Mesendoderm (in vitro differentiated cells): ENCODE results near the gene KCNB1.

ENCODE experiments used
- DNase-seq: peaks from one replicate; pipeline ENCODE4 v3.0.0; 2013
- H2AK5ac ChIP-seq: 2 replicates; pipeline ENCODE4 v1.6.1; 2013; ENCODE audit warnings: low read length, inconsistent platforms
- H2BK120ac ChIP-seq: 2 replicates; pipeline ENCODE4 v1.6.1; 2013; ENCODE audit warnings: low read depth, mild to moderate bottlenecking, low read length, moderate library complexity, mixed read lengths
- H2BK15ac ChIP-seq: replicated peaks from 2 replicates; pipeline ENCODE4 v1.6.1; 2013; ENCODE audit warnings: low read depth, mild to moderate bottlenecking, moderate library complexity
- H2BK5ac ChIP-seq: 2 replicates; pipeline ENCODE4 v1.6.1; 2013; ENCODE audit warnings: low read length, inconsistent platforms
- H3K18ac ChIP-seq: 2 replicates; pipeline ENCODE4 v1.6.1; 2013; ENCODE audit warnings: mild to moderate bottlenecking, low read length, mixed read lengths
- H3K23ac ChIP-seq: one replicate; pipeline ENCODE4 v1.6.1; 2013; ENCODE audit warnings: low read length
- H3K27ac ChIP-seq: 2 replicates; pipeline ENCODE4 v1.5.1; 2013; ENCODE audit warnings: low read depth, mild to moderate bottlenecking, inconsistent platforms, low read length, moderate library complexity
- H3K27me3 ChIP-seq: 2 replicates; pipeline ENCODE4 v1.6.1; 2013; ENCODE audit warnings: low read length, control low read depth, mild to moderate bottlenecking, inconsistent platforms; ENCODE audit not compliant: insufficient read depth, poor library complexity
- H3K36me3 ChIP-seq: 2 replicates; pipeline ENCODE4 v1.6.1; 2013; ENCODE audit warnings: low read length, inconsistent platforms; ENCODE audit not compliant: control insufficient read depth, insufficient read depth
- H3K4ac ChIP-seq: one replicate; pipeline ENCODE4 v1.6.1; 2013; ENCODE audit warnings: low read depth, mild to moderate bottlenecking, low read length, moderate library complexity
- H3K4me1 ChIP-seq: 2 replicates; pipeline ENCODE4 v1.6.1; 2013; ENCODE audit warnings: low read depth, low read length, inconsistent platforms; ENCODE audit not compliant: control insufficient read depth
- H3K4me2 ChIP-seq: 2 replicates; pipeline ENCODE4 v1.6.1; 2013; ENCODE audit warnings: low read length
- H3K4me3 ChIP-seq: 2 replicates; pipeline ENCODE4 v1.5.1; 2013; ENCODE audit warnings: mild to moderate bottlenecking, low read length
- H3K56ac ChIP-seq: one replicate; pipeline ENCODE4 v1.6.1; 2013; ENCODE audit warnings: low read length
- H3K79me1 ChIP-seq: 2 replicates; pipeline ENCODE4 v1.6.1; 2013; ENCODE audit warnings: low read length, inconsistent platforms
- H3K79me2 ChIP-seq: 2 replicates; pipeline ENCODE4 v1.6.1; 2013; ENCODE audit warnings: mild to moderate bottlenecking, low read length; ENCODE audit not compliant: control insufficient read depth, insufficient read depth
- H3K9ac ChIP-seq: 2 replicates; pipeline ENCODE4 v1.6.1; 2013; ENCODE audit warnings: low read length, inconsistent platforms
- H4K5ac ChIP-seq: one replicate; pipeline ENCODE4 v1.6.1; 2013; ENCODE audit warnings: low read length
- H4K8ac ChIP-seq: one replicate; pipeline ENCODE4 v1.6.1; 2013; ENCODE audit warnings: low read depth, mild to moderate bottlenecking, control low read depth, low read length, moderate library complexity
- WGBS: extraction: QIAGEN DNeasy Blood & Tissue Kit; methylation state at CpG from one replicate; pipeline ENCODE4 v1.1.7; 2013; ENCODE audit warnings: low lambda C conversion rate, missing lambda C conversion rate; ENCODE audit not compliant: insufficient coverage; ENCODE audit errors: extremely low coverage; 5-methylcytosine and 5-hydroxymethylcytosine counted together

The KCNB1 gene

GRCh38 chr20:49406666-49407065 is 75.8 kb downstream of the KCNB1 start:
- no CpG with 5 or more reads among the region's 9 CpGs for WGBS
- H4K5ac ChIP-seq = no peak overlapping the region
- no peak overlapping the region for H4K8ac ChIP-seq
- H3K27ac ChIP-seq = no peak overlapping the region
- no peaks in the 10 kb centered on the region for H3K79me1 ChIP-seq
- H3K4me3 ChIP-seq = no peak overlapping the region
- H2AK5ac ChIP-seq = no peak overlapping the region
- no peak overlapping the region for H3K4me2 ChIP-seq
- no peak overlapping the region for H2BK120ac ChIP-seq
- no peak overlapping the region for H3K9ac ChIP-seq
- H3K18ac ChIP-seq = no peak overlapping the region
- no peak for DNase-seq
- no peak overlapping the region for H2BK15ac ChIP-seq
- no peak overlapping the region for H2BK5ac ChIP-seq
- H3K27me3 ChIP-seq = no peaks in the 10 kb centered on the region
- H3K79me2 ChIP-seq = no peaks in the 10 kb centered on the region
- no peak overlapping the region for H3K56ac ChIP-seq
- H3K23ac ChIP-seq = no peak overlapping the region
- no peaks in the 10 kb centered on the region for H3K36me3 ChIP-seq
- H3K4me1 ChIP-seq = no peaks in the 10 kb centered on the region
- no peak overlapping the region for H3K4ac ChIP-seq

DNA sequence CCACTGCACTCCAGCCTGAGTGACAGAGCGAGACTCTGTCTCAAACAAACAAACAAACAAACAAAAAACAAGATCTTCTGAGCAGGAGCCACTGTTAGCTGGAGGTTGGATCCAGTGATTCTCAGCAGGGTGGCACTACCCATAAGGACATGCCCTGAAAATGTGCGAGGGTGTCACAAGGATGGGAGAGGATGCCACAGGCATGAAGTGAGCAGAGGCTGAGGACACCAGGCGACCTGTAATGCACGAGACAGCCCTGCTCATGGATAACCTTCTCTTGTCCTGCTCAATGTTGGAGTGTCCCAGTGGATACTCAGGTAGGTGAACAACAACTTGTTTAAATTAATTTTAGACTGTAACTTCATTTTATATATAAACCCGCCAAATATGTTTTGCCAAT is 76.8 kb downstream of the KCNB1 start:
- H2AK5ac ChIP-seq = no peak overlapping the region
- no peak overlapping the region for H3K18ac ChIP-seq
- H3K9ac ChIP-seq = no peak overlapping the region
- H3K27me3 ChIP-seq = no peaks in the 10 kb centered on the region
- no peak overlapping the region for H3K4me3 ChIP-seq
- H2BK5ac ChIP-seq = no peak overlapping the region
- H4K8ac ChIP-seq = no peak overlapping the region
- no peaks in the 10 kb centered on the region for H3K79me1 ChIP-seq
- H3K79me2 ChIP-seq = no peaks in the 10 kb centered on the region
- no peak overlapping the region for H4K5ac ChIP-seq
- no peak for DNase-seq
- H2BK120ac ChIP-seq = no peak overlapping the region
- no peak overlapping the region for H3K27ac ChIP-seq
- H2BK15ac ChIP-seq = no peak overlapping the region
- no peak overlapping the region for H3K23ac ChIP-seq
- no peaks in the 10 kb centered on the region for H3K4me1 ChIP-seq
- H3K56ac ChIP-seq = no peak overlapping the region
- no CpG with 5 or more reads among the region's 5 CpGs for WGBS
- H3K36me3 ChIP-seq = no peaks in the 10 kb centered on the region
- H3K4ac ChIP-seq = no peak overlapping the region
- no peak overlapping the region for H3K4me2 ChIP-seq

GRCh38 chr20:49405062-49405683 is 77.3 kb downstream of the KCNB1 start:
- Histone ChIP-seq H2AK5ac (no peak overlapping the region), H3K4me3 (no peak overlapping the region), H3K23ac (no peak overlapping the region), H3K4me1 (no peaks in the 10 kb centered on the region), H3K27me3 (no peaks in the 10 kb centered on the region), H3K18ac (no peak overlapping the region), H3K4ac (no peak overlapping the region), H3K36me3 (no peaks in the 10 kb centered on the region), H3K79me1 (no peaks in the 10 kb centered on the region), H2BK5ac (no peak overlapping the region), H3K27ac (no peak overlapping the region), H2BK15ac (no peak overlapping the region), H4K5ac (no peak overlapping the region), H3K4me2 (no peak overlapping the region), H3K9ac (no peak overlapping the region), H3K56ac (no peak overlapping the region), H2BK120ac (no peak overlapping the region), H4K8ac (no peak overlapping the region), H3K79me2 (no peaks in the 10 kb centered on the region)
- no CpG with 5 or more reads among the region's 8 CpGs for WGBS
- DNase-seq = peak; percentile 44

DNA sequence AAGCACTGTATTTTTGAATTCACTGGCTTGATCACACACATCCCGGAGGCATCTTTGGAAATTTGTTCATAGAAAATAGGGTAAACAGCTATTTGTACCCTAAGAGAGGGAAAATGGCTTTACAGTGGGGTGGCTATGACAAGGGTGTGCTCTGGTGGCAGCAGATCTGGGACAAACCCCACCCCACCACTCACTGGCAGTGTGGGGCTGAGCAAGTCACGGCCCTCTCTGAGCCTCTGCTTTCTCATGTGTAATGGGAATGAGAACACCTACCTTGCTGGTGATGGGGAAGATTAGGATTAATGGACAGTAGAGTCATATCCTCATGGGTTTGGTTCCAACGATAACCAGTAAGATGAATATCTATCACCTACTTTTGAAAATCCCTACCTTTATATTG is 78.0 kb downstream of the KCNB1 start:
- no peaks in the 10 kb centered on the region for H3K27me3 ChIP-seq
- H2BK15ac ChIP-seq = no peak overlapping the region
- no peak overlapping the region for H3K4me2 ChIP-seq
- H3K27ac ChIP-seq = no peak overlapping the region
- no peaks in the 10 kb centered on the region for H3K79me2 ChIP-seq
- no peak overlapping the region for H3K4me3 ChIP-seq
- no peak overlapping the region for H2BK5ac ChIP-seq
- no peak overlapping the region for H4K5ac ChIP-seq
- WGBS = no CpG with 5 or more reads among the region's 3 CpGs
- DNase-seq = no peak
- no peak overlapping the region for H3K23ac ChIP-seq
- H4K8ac ChIP-seq = no peak overlapping the region
- H3K4me1 ChIP-seq = no peaks in the 10 kb centered on the region
- H3K56ac ChIP-seq = no peak overlapping the region
- H3K18ac ChIP-seq = no peak overlapping the region
- H3K36me3 ChIP-seq = no peaks in the 10 kb centered on the region
- H2AK5ac ChIP-seq = no peak overlapping the region
- no peaks in the 10 kb centered on the region for H3K79me1 ChIP-seq
- H3K9ac ChIP-seq = no peak overlapping the region
- no peak overlapping the region for H2BK120ac ChIP-seq
- no peak overlapping the region for H3K4ac ChIP-seq

GRCh38 chr20:49403911-49404310 is 78.6 kb downstream of the KCNB1 start:
- Histone ChIP-seq H3K9ac (no peak overlapping the region), H3K56ac (no peak overlapping the region), H3K4ac (no peak overlapping the region), H3K79me1 (no peaks in the 10 kb centered on the region), H3K27me3 (no peaks in the 10 kb centered on the region), H2BK15ac (no peak overlapping the region), H3K18ac (no peak overlapping the region), H2BK120ac (no peak overlapping the region), H2BK5ac (no peak overlapping the region), H3K27ac (no peak overlapping the region), H4K5ac (no peak overlapping the region), H3K79me2 (no peaks in the 10 kb centered on the region), H3K36me3 (no peaks in the 10 kb centered on the region), H3K4me2 (no peak overlapping the region), H3K4me1 (no peaks in the 10 kb centered on the region), H3K4me3 (no peak overlapping the region), H3K23ac (no peak overlapping the region), H2AK5ac (no peak overlapping the region), H4K8ac (no peak overlapping the region)
- no CpG with 5 or more reads among the region's 9 CpGs for WGBS
- no peak for DNase-seq

GRCh38 chr20:49403012-49403411 is 79.5 kb downstream of the KCNB1 start:
- Histone ChIP-seq H3K9ac (no peak overlapping the region), H3K36me3 (no peaks in the 10 kb centered on the region), H3K79me1 (no peaks in the 10 kb centered on the region), H3K27me3 (no peaks in the 10 kb centered on the region), H2BK5ac (no peak overlapping the region), H2BK15ac (no peak overlapping the region), H3K4me2 (no peak overlapping the region), H3K79me2 (no peaks in the 10 kb centered on the region), H2AK5ac (no peak overlapping the region), H3K4ac (no peak overlapping the region), H3K27ac (no peak overlapping the region), H4K5ac (no peak overlapping the region), H3K23ac (no peak overlapping the region), H2BK120ac (no peak overlapping the region), H3K4me1 (no peaks in the 10 kb centered on the region), H3K18ac (no peak overlapping the region), H4K8ac (no peak overlapping the region), H3K4me3 (no peak overlapping the region), H3K56ac (no peak overlapping the region)
- DNase-seq = no peak
- no CpG with 5 or more reads among the region's 2 CpGs for WGBS
